Activated T-helper 1 cell treated with anti-CD3 and anti-CD28 coated beads, Interleukin-2, amount 50 U/mL, for 16 hours (primary cell): Measurements from ENCODE around the gene ARHGAP25.

ENCODE experiments used
- DNase-seq, 2 donors: peaks; one replicate each; pipeline ENCODE4 v3.0.0-alpha.2; 2020; ENCODE audit warnings: low read depth in 1 of 2, low spot score in 1 of 2

Gene ARHGAP25

GRCh38 chr2:68857202-68857845, 122.7 kb downstream of the ARHGAP25 start:
- no peak for DNase-seq

- DNase-seq = no peak
Measured at GRCh38 chr2:68857855-68858456, 123.3 kb downstream of the ARHGAP25 start.

- DNase-seq = no peak
Measured at GRCh38 chr2:68860111-68860510, 125.5 kb downstream of the ARHGAP25 start.

GRCh38 chr2:68861330-68861729, 126.7 kb downstream of the ARHGAP25 start:
- no peak for DNase-seq

GRCh38 chr2:68862889-68863288, 128.3 kb downstream of the ARHGAP25 start:
- DNase-seq = no peak

- DNase-seq = no peak
Measured at GRCh38 chr2:68863996-68864395, 129.4 kb downstream of the ARHGAP25 start.

GRCh38 chr2:68865108-68865507, 130.5 kb downstream of the ARHGAP25 start:
- DNase-seq = no peak

GRCh38 chr2:68870215-68870614, 135.6 kb downstream of the ARHGAP25 start:
- DNase-seq = no peak

- DNase-seq = no peak
Measured at GRCh38 chr2:68871159-68871764, 136.7 kb downstream of the ARHGAP25 start, which contains the start of gene BMP10. Gene BMP10, minus strand, starts transcription at chr2:68871397. Its CDS starts 39 bp downstream, at chr2:68871358.
